ENCODE results near the gene BLOC1S2.
A peak's percentile ranks its signal among the peaks of the same experiment; 100 is the strongest.
"Not testable (repeated sequence)": the region's sequence is repeated elsewhere in the genome, so short reads cannot be mapped to it uniquely, and the experiment has no call there.

Gene BLOC1S2

GRCh38 chr10:100289641-100290040 is 3.2 kb upstream of the BLOC1S2 start:
- no peak for FAIRE-seq

DNA sequence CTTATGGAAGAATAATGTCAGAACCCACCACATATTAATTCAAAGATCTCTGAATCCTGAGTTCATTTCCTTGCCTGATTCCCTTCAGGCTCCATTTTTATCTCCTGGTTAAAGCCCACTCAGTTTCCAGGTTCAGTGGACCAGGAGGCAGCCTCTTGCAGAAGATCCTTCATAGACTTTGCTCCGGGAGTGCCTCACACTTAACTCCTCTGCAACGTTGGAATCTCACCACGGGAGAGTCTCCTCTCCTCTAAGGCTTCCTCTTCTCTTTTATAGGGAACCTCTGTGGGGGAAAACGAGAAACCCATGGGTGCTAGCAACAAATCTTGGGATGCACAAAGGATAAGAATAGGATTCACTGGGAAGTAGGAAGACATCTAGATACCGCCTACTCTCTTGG is 1.7 kb upstream of the BLOC1S2 start:
- FAIRE-seq: no peak

DNA sequence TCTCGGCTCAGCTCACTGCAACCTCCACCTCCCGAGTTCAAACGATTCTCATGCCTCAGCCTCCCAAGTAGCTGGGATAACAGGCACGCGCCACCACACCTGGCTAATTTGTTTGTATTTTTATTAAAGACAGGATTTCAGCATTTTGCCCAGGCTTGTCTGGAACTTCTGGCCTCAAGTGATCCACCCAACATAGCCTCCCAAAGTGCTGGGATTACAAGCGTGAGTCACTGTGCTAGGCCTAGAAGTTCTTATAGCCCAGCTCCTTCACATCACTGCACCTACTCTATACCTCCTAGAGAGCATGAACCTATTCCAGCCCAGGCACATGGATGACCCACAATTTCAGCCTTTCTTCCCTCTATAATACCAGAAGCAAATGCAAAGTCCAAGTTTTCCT is 1.3 kb upstream of the BLOC1S2 start:
- no peak for FAIRE-seq

DNA sequence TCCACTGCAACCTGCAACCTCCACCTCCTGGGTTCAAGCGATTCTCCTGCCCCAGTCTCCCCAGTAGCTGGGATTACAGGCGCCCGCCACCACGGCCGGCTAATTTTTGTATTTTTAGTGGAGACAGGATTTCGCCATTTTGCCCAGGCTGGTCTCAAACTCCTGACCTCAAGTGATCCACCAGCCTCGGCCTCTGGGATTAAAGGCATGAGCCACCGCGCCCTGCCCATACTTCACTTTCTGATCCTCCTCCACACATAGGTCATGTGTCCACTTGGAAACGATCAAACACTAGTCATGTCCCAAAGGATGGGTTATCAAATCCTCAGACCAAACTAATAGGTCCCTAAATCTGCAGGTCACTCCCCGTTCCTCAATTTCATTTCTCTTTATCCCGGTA is 1.2 kb downstream of the BLOC1S2 start:
- not testable (repeated sequence) for FAIRE-seq

GRCh38 chr10:100282907-100283306 is 3.6 kb downstream of the BLOC1S2 start:
- FAIRE-seq: no peak

DNA sequence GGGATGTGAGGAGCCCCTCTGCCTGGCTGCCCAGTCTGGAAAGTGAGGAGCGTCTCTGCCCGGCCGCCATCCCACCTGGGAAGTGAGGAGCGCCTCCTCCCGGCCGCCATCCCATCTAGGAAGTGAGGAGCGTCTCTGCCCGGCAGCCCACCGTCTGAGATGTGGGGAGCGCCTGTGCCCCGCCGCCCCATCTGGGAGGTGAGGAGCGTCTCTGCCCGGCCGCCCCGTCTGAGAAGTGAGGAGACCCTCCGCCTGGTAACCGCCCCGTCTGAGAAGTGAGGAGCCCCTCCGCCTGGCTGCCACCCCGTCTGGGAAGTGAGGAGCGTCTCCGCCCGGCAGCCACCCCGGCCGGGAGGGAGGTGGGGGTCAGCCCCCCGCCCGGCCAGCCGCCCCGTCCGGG is 9.5 kb downstream of the BLOC1S2 start:
- FAIRE-seq: not testable (repeated sequence)

GRCh38 chr10:100267239-100268104 is 19.0 kb downstream of the BLOC1S2 start, which contains the start of gene CWF19L1:
CWF19L1 (minus strand) TSS chr10:100267638; CDS start chr10:100267593, 45 bp downstream.
- FAIRE-seq: peak; percentile 88

GRCh38 chr10:100265821-100266485 is 20.5 kb downstream of the BLOC1S2 start:
- FAIRE-seq: no peak

DNA sequence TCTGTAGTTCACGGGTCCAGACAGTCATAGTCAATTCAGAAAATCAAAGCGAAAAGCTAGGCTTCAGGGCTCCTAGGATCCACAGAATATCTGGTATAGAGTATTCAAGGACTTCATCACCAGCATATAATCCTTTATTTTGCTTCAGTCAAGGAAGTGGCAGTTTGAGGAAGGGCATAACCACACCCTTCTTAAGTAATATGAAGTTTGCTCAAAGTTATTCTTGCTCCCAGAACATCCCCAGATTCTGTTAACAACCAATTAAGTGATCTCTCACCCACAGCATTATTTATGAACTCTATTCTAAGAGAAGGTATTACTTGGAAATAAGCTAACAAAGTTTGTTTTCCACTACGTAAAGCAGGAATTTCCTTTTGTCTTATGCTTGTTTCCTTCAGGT is 32.3 kb downstream of the BLOC1S2 start:
- FAIRE-seq: no peak

DNA sequence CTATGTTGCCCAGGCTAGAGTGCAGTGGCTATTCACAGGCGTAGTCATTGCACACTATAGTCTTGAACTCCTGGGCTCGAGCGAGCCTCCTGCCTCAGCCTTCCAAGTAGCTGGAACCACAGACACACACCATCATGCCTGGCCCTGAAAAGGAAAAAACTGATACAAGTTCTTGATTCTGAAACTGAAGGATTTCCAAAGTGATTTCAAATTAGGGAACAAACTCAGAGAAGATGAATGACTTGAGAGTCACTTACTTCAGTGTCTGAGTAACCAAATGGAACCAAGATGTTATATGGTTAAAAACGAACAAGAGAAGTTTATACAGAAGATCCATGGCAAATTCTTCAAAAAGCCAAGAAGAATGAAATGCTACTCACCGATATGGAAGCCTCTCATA is 33.4 kb downstream of the BLOC1S2 start:
- FAIRE-seq: no peak

- FAIRE-seq: no peak
Observed at GRCh38 chr10:100248820-100249219, 37.7 kb downstream of the BLOC1S2 start.

- FAIRE-seq: no peak
Observed at GRCh38 chr10:100245484-100246220, 40.8 kb downstream of the BLOC1S2 start.

DNA sequence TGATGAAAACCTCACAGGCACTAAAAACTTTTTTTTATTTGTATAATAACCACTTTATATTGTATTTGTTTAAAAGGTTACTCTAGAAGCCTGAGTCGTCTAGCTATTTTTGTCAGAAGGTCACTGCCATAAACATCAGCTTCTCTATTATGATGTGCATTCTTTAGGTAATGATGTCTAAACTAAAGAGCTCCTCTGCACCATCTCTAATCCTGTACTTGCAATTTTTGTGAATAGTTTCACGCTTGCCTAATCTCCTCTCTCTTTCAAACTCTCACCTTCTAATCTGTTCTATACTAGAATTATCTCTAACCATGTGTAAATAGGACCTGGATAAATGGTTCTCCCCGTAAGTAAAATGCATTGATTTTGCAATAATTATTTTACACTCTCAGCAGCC is 46.6 kb downstream of the BLOC1S2 start:
- no peak for FAIRE-seq

DNA sequence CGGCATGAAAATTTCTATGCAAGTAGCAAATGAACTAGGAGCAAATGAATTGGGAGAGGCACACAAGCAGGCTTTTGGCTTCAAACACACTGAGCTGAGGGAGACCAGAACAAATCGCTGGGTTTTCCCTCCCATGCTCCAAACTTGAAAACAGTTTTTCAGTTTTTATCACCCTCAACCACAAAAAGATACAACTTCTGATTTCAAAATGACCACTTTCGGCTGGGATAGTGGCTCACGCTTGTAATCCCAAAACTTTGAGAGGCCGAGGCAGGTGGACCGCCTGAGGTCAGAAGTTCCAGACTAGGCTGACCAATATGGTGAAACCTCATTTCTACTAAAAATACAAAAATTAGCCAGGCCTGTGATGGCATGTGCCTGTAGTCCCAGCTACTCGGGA is 48.1 kb downstream of the BLOC1S2 start:
- no peak for FAIRE-seq

- no peak for FAIRE-seq
Observed at GRCh38 chr10:100232101-100232500, 54.4 kb downstream of the BLOC1S2 start.

DNA sequence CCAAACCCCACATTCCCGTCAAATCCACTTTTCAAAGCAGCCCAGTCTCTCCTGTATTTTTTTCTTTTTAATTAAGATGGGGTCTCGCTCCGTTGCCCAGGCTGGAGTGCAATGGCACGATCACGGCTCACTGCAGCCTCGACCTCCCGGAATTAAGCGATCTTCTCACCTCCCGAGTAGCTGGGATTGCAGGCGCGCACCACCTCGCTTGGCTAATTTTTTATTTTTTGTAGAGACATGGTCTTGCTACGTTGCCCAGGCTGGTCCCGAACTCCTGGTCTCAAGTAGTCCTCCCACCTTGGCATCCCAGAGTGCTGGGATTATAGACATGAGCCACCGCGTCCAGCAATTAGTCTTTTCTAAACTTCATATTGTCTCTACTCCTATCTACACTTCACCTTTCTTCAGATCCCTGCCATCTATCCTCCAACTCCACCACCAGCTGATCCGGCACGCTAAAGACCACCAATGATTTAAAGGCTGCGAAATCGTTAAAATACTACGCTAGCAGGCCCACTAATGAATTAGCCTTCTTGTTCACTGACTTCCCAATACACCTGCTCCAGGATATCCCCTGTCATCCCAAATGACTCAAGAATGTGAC is 56.6 kb downstream of the BLOC1S2 start:
- FAIRE-seq: no peak

- FAIRE-seq: no peak
Observed at GRCh38 chr10:100223879-100224278, 62.6 kb downstream of the BLOC1S2 start.
